ENCODE results near the gene C2orf76.

DNA sequence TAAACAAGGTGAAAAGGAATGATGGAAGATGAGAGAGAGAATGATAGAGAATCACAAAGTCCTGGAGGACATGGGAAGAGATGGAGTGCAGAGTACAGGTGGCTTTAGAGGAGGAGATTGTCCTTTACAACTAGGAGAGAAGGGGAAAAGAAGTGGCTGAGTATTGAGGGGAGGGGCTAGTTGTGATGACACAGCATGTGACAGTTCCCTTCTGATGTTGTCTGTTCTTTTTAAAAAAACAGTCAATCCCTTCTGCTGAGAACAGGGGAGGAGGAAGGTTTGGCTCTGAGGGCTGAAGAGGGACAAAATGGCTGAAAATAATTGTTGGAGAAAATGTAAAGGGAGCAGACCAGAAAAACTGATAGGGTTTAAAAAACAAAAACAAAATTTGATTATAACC, 99.0 kb downstream of the C2orf76 start:
- TF ChIP-seq, protein P1, sequence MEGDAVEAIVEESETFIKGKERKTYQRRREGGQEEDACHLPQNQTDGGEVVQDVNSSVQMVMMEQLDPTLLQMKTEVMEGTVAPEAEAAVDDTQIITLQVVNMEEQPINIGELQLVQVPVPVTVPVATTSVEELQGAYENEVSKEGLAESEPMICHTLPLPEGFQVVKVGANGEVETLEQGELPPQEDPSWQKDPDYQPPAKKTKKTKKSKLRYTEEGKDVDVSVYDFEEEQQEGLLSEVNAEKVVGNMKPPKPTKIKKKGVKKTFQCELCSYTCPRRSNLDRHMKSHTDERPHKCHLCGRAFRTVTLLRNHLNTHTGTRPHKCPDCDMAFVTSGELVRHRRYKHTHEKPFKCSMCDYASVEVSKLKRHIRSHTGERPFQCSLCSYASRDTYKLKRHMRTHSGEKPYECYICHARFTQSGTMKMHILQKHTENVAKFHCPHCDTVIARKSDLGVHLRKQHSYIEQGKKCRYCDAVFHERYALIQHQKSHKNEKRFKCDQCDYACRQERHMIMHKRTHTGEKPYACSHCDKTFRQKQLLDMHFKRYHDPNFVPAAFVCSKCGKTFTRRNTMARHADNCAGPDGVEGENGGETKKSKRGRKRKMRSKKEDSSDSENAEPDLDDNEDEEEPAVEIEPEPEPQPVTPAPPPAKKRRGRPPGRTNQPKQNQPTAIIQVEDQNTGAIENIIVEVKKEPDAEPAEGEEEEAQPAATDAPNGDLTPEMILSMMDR (conservative IDR thresholded peaks at IDR 0.05; ENCODE audit: low read depth, low read length) = no peak
- TF ChIP-seq POLR2A (IDR thresholded peaks at IDR 0.05; ENCODE audit: low read depth, low read length) (no peak), RFX5 (IDR thresholded peaks at IDR 0.05; ENCODE audit: low read depth, low read length) (no peak), MAFK (IDR thresholded peaks at IDR 0.05; ENCODE audit: low read depth, low read length) (no peak), FOS (IDR thresholded peaks at IDR 0.05; ENCODE audit: low read depth, low read length) (no peak), MXI1 (IDR thresholded peaks at IDR 0.05; ENCODE audit: borderline replicate concordance, low read depth, low read length) (no peak)
- TF ChIP-seq, protein P2, sequence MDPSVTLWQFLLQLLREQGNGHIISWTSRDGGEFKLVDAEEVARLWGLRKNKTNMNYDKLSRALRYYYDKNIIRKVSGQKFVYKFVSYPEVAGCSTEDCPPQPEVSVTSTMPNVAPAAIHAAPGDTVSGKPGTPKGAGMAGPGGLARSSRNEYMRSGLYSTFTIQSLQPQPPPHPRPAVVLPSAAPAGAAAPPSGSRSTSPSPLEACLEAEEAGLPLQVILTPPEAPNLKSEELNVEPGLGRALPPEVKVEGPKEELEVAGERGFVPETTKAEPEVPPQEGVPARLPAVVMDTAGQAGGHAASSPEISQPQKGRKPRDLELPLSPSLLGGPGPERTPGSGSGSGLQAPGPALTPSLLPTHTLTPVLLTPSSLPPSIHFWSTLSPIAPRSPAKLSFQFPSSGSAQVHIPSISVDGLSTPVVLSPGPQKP (IDR thresholded peaks at IDR 0.05; ENCODE audit: borderline replicate concordance, low read depth, low read length) = no peak
